Epidermal melanocyte (primary cell): Measurements from ENCODE around the gene FMO1.
"Not testable (repeated sequence)": the region's sequence is repeated elsewhere in the genome, so short reads cannot be mapped to it uniquely, and the experiment has no call there.

Experiments used
- DNase-seq: peaks from one replicate; pipeline ENCODE4 v3.0.0; 2011; ENCODE audit warnings: low spot score; ENCODE audit not compliant: insufficient read length

FMO1 gene, protein sequence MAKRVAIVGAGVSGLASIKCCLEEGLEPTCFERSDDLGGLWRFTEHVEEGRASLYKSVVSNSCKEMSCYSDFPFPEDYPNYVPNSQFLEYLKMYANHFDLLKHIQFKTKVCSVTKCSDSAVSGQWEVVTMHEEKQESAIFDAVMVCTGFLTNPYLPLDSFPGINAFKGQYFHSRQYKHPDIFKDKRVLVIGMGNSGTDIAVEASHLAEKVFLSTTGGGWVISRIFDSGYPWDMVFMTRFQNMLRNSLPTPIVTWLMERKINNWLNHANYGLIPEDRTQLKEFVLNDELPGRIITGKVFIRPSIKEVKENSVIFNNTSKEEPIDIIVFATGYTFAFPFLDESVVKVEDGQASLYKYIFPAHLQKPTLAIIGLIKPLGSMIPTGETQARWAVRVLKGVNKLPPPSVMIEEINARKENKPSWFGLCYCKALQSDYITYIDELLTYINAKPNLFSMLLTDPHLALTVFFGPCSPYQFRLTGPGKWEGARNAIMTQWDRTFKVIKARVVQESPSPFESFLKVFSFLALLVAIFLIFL

DNA sequence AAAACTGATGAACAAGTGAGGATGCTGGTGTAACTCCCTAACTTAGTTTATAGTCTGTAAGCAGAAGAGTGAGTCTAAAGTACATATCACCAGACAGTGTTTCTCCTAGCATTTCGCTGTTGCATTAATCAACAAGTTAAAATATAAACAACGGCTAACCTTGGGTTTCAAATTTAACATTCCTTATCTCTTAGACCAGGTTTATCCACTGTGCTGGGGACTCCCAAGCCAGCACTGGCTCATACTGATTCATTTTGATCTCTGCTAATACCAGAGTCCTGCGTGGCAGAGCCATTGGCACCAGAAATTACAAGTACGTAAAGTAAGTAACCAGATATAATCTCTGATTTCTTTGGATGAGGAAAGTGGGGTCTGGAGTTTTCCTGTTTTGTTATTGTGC, at the start of gene FMO1:
Gene FMO1 (plus strand): TSS at position 193 of the 400 bp plus-strand sequence. CDS start 9,594 bp downstream, outside the sequence.
- DNase-seq, result no peak

DNA sequence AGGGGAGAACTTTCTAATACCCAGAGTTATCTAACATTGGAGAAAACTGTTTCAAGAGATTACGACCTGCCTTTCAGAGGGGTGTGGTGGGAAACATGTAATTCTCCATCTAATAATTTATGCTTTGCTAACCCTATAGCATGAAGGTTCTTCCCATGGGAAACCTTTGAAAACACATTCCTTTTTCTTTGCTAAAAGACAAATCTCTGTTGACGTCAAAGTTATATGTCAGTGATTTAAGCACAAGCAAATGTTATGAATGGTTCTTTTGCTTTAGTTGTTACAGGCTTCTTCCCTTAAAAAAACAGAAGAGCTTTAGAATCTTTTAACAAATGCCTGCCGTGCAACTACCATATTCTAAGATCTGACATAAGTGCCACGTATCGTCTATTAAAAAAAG, 44.0 kb upstream of the FMO1 start:
- DNase-seq, result no peak

DNA sequence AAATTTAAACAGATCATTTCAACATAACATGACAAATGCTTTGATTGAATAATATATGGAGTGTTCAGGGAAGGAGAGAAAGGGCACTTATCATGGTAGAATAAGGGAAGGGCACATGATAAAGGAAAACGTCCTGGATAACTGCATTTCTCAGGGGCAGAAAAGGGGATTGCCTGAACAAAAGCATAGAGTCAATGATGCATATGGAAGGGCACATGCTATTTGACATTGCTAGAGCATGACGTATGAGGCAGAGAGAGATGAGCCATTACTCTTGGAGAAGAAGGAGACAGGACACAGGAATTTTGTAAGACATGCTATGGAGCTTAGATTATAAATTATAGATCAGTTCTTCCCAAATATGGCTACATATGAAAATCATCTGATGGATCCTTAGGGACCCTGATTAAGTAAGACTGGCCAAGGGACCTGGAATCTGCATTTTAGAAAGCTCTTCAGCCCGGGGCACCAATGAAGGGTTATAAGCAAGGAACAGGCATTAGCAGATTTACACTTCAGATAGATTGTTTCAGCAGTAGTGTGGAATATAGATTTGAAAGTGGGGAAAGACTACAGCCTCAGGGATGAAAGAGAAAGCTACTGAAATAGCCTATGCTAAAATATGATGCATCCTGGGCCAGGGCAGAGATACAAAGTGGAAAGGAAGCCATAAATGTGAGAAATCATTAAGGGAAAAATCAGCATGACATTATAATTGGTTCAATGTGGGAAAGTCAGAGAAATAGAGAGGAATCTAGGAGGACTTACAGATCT, 41.9 kb upstream of the FMO1 start:
- no peak for DNase-seq

DNA sequence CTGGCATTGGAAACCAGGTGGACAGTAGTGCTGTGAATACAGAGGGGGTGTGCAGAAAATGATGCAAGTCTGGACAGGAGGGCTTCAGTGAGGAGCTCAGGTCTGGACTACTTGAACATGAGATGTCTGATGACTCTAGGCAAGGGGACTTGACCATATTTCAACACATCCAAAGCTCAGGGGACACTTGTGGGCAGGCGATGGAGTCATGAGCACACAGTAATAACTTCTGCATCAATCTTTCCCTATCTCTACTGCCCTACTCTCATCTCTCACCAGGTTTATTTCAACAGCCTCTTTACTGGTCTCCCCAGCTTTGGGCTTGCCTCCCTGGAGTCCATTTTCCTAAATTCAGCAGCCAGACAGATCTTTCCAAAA, 41.3 kb upstream of the FMO1 start:
- DNase-seq, result no peak

DNA sequence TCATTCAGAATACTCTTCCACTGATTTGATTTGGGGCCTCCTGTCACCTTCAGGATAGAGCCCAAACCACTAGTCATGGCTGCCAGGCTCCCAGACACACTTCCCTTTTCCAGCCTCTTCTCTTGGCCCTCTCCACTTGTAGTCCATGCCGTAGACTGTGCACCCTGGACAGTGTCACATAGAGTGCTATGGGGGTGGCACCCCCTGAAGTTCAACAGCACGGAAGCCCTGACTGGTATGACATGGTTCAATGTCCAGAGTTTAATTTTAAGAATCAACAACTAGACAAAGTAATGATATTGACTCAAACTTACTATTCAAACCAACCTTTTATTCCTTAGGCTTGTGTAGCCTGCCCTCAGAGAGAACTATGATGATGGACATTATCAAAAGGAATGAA, 40.9 kb upstream of the FMO1 start:
- no peak for DNase-seq

DNA sequence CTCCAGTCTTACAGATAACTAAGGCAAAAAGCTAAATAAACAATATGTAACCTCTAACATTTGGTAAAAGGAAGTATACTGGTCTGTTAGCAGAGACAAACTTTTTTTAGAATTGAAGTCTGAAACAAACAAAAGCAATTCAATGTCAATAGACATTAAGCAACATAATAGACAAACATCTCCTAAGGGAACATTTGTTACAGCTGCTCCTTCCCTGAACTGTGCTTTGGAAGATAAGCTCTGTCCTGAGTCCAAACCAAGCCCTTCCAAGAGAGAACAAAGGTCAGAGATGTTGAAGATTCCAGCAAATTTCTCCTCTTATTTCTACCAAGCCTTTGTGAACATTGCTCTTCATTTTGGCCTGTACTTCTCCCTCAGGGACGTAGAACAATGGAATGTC, 37.9 kb upstream of the FMO1 start:
- DNase-seq, result no peak

DNA sequence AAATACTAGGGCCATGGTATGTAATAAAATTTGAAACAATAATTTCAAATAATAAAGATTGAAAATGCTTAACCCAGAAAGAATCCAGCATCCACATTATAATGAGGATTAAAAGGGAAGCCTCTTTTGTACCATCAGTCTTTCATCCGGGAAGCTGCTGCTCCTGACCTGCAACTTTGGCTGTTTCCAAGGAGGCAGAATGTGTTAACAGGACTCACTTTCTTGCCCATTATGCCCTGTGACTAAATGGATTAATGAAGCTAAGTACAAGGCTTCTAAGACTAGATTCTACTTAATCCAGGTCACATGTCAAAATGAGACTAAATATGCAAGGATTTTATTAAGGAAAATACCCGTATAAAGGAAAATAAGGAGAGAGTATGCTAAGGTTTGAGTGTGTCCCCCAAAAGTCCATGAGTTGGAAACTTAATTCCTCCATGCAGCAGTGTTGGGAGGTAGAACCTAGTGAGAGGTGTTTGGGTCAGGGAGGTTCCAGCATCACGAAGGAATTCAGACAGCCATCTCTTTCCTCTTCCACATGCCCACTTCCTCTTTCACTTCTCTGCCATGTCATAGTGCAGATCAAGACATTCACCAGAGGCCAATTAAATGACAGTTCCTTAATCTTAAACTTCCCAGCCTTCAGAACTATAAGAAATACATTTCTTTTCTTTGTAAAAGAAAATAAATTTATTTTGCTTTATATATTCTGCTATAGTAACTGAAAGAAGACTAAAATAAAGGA, 35.5 kb upstream of the FMO1 start:
- no peak for DNase-seq

DNA sequence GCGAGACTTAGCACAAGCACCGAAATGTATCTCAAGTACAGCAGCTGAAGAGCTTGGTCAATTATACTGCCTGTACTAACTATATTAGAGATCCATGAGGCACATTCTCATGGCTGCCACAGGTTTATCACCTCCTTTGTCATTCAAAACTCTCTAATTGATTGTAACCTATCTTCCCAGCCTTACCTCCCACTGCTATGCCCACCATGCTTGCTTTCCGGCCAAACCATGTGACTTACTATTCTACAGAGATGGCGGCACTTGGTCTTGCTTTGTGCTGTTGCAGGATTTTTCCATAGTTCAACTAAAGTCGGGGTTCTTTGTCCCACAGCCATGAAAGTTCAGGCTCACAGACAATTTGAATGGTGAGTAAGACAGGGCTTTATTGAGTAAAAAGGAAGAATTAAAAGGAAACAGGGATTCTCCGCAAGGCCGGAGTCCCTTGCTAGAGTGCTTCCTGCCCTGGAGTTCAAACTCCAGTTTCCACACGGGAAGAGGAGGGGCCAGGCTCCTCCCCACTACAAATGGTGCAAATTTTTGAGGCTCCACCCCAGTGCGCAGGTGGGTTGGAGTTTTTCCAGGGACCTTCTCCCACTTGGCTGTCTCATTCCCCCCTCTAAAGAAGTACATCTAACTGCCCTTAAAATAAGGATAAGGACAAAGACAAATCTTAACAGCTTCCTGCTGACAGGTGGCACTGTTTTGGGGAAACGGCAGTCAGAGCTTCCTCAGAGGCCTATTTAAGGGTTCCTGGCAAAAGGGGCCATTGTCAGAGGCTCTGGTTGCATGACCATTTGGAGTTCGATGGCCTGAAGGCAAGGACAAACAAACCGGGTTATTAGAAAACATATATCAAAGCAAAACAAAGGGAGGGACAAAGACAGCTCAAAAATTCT, 34.5 kb upstream of the FMO1 start:
- no peak for DNase-seq

DNA sequence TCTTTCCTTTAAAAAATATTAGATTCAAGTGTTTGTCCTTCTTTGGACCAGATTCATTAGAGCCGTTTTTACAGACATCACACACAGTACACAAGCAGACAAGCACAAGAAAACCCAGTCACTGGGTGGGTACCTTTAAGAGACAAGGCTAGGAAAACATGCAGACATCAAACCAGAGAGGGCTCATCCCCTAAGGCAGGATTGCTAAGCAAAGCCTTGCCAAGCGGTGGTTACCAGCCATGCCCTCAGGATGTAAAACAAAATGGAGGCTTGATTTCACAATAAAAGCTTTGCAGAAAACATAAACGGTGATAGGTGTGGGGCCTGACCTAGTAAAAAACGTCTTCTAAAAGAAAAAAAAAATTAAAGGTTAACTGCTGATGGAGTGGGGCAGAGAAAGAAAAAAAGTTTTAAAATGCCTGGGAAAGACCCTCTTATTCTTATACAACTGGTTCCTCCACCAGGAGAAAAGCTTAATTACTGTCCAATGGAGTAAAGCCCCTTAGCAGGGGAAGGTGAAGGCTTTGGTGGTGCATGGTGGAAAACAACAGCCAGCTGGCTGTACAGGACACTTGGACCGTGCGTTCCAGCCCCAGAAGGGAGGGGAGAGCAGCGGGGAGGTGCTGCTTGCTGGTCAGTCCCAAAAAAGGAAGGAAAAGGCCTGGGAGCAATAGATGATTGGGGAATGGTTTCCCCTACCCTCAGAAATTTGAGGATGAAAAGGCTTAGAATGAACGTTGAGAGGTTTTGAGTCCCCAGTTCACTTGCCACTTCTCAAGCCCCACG, 30.4 kb upstream of the FMO1 start:
- DNase-seq, result no peak

DNA sequence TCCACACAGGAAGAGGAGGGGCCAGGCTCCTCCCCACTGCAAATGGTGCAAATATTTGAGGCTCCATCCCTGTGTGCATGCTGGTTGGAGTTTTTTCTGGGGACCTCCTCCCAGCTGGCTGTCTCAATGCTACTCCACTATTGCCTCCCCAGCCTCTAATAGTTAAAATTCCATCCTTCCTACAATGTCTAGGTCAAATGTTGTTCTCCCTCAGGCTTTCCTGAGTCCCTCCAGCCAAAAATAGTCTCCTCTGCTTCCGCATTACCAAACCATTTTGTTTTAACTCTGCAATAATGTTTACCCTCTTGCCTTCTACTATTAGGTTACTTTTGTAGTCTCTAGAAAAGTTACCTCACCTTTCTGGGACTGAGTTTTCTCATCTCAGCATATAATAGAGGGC, 29.6 kb upstream of the FMO1 start:
- DNase-seq, result no peak

DNA sequence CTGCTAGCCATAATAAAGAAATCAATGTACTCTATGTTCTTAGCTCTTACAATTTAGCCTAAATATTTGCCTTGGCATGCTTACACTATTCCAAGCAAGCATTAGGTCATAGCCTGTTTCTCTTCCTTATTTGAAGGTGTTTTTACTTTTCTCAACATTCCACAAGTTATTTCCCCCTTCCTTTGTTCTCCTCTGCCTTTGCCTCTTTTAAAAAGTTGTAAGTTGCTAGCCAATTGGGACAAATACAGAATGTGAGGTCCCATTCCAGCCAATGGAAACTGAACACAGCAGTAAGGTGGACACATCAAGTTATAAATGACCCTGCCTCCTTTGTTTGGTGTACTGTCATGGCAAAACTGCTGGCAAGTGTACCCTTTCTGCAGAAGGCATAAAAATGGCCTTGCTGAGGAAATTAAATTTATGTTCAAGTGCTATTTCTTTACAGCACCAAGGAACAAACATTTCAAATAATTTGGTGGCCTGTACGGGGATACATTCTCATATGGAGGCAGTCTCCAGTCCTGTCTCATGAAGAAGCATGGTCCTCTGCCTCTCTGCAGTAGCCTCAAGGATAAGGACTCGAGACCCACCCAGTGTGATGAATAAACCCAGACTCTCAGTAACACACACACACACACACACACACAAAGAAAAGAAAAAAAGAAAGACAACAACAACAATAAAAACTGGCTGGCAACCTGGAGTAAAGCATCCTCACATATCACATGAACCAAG, 28.8 kb upstream of the FMO1 start:
- DNase-seq, result no peak

DNA sequence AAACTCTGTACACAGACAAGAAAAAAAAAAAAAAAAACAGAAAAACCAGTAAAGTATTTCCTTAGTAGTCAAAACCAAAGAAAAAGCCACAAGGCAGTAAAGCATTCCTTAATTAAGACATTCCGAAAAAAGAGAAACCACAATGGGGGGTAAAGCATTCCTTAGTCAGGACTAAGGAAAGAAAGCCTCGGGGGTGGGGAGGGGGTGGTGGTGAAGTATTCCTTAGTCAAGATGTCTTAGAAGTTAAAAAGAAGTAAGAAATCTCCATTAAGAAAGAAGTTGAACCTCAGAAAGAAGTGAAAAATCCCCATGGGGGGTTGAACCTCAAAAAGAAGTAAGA, 28.2 kb upstream of the FMO1 start:
- DNase-seq, result peak; percentile 63

DNA sequence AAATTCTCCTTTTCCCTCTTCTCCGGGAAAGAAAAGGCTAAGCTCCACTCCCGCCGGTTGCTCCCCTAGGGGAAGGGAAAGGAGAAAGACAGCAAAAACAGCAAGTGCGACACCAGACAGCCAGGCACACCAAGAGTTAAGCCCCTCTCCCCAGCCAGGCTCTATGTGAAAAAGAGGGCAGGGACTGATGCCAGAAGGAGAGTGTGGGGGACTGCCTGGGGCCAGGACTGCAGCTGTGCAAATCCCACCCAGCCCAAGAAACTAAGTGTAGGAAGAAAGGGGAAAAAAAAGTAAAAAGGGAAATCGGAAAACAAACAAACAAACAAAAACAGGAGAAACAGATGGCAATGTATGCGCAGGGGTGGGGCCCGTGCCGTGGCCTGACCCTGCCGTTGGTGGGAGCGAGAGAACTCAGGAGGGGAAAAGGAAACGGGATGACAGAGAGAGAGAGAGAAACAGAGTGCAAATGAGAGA, 27.7 kb upstream of the FMO1 start:
- no peak for DNase-seq

DNA sequence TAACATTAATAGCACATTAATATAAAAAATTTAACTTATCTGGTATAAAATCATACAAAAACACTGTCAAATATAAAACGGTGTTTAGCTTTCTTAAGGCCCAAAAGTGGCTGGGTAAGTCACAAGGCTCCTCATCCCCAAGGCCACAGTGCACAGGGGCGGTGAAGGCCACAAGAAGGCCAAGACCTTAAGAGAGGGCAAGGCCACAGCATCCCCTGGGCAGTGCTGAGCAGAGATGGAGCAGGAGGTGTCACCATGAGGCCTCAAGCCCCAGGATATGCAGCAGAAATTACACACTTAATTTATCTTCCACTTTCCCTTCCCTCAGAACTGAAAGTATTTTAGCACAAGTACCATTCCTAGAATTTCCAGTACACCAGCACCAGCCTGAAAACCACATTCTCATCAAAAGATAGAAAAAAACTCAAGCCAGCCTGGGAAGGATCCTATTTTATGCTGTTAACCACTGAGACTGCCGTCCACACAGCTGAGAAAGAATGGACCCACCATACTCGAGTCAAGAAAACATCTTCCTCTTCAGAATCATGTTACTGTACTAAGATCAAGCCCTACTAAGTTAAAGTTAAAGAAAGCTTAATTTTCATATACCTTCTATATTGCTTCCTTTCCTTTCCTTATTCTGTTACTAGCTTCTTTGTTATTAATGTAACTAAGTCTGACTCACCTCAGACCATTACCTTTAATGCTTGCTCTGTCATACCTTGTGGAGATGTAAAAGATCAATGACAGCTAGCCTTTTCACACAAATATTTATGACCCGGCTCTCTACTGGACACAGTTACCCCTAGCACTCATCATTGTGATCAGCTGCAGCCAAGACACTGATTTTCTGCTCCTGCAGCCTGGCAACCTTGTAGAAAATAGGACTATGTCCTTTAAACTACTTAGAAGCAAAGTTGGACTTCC, 26.4 kb upstream of the FMO1 start:
- DNase-seq, result no peak

DNA sequence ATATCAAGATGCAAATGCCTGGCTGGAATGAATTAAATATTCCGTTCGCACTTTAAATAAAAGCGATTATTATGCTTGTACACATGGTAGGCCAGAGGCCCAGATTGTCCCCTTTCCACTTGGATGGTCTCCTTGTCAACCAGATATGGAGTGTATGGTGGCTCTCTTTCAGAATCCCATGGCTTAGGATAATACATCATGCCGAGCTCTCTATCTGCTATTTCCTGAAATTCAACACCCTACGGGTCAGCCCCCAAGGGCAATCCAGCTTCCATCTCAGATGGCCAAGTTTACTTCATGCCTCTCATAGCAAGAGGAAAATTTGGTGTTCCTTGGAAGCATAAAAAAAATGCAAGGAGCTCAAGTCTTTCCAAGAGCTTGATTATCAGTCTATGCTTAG, 25.4 kb upstream of the FMO1 start:
- no peak for DNase-seq

DNA sequence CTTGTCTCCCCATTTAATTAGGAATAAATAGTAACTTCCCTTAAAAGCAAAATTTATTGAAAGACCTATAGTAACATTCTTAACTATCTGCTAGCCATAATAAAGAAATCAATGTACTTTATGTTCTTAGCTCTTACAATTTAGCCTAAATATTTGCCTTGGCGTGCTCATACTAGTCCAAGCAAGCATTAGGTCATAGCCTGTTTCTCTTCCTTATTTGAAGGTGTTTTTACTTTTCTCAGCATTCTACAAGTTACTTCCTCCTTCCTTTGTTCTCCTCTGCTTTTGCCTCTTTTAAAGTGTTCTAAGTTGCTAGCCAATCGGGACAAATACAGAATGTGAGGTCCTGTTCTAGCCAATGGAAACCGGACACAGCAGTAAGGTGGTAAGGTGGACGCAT, 24.0 kb upstream of the FMO1 start:
- DNase-seq, result not testable (repeated sequence)

DNA sequence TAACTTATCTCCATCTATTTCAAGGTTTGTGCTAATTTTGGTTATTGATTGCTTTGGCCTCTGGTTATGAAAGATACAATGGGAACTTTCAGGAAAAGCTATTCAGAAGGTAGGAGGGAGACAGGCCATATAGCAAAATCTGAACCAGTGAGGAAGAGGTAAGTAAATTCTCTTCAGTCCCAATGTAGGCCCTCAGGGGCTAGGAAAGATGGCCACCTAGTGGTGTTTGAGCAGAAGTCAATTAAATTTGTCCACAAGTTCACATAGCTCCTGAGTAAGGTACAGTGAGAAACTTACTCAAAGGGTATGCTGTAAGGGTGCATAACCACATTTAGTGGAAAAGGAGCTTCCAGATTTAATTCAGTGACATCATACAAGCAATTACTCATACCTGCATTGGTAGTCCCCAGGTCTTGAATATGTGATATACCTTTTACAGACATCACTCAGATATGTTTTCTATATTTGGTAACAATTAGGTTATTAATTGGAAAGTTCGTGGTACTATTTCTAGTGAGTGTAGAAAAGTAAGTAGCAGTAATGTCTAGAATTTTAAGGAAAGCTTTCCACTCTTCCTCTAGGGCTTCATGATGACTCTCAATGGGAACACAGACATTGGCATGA, 21.4 kb upstream of the FMO1 start:
- peak; percentile 56 for DNase-seq

DNA sequence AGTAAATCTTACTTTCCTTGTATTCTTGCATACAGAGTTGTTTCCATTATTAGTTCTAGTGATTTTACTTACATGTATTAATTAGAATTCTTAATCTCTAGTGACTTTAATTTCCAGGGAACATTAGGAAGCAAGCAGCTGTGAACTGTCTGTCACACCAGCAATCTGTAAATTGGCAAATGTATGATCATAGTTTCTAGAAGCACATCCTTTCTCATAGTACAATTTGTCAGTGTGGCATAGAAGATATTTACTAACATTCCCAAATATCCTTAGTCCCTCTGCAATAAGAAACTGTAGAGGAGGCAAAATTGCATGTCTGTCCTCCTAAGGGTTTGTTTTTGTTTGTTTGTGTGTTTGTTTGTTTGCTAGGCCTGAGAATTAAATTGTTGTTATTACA, 17.0 kb upstream of the FMO1 start:
- DNase-seq, result no peak
